ENCODE results near the gene SLC12A4. TPM values are rescaled to one million over a fixed set of nuclear protein-coding genes. Genes with fewer than 3 reads are reported as not detected.
"Not testable (repeated sequence)": the region's sequence is repeated elsewhere in the genome, so short reads cannot be mapped to it uniquely, and the experiment has no call there.

Gene SLC12A4
- total RNA-seq, 2 donors from 2014 or later = 19.5 to 24.3 TPM

DNA sequence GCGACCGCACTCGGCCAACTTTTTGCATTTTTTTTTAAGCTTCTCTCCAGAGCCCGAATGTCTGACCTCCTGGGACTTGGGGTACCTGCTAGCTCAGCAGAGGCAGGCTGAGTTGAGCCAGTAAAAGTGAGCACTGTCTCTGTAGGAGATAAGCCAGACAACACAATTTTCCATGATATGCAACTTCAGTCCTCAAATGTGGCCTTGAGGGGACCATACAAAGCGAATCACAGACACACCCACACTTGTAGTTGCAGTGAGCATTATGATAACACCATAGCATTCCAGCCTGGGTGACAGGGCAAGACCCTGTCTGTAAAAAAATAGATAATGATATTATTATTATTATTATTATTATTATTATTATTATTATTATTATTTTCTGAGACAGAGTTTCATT lies 28.2 kb upstream of the SLC12A4 start:
- Mint-ChIP-seq H3K4me3 (no peak overlapping the region), H3K36me3 (ENCODE audit: low read depth) (no peaks in the 10 kb centered on the region), H3K4me1 (peaks cover 42% of the 10 kb centered on the region), H3K27me3 (no peaks in the 10 kb centered on the region), H3K27ac (peak overlapping the region; percentile 84)
- no peaks in the 10 kb centered on the region for H3K9me3 ChIP-seq (ENCODE audit: control insufficient read depth, low read length, poor library complexity, severe bottlenecking)
- DNase-seq (no peak), ATAC-seq (no peak)

- H3K27ac Mint-ChIP-seq = peak overlapping the region; percentile 84
- peaks cover 37% of the 10 kb centered on the region for H3K4me1 Mint-ChIP-seq
- H3K36me3 Mint-ChIP-seq (ENCODE audit: low read depth) = no peaks in the 10 kb centered on the region
- H3K4me3 Mint-ChIP-seq = peak overlapping the region; percentile 36
- no peak for ATAC-seq
- H3K27me3 Mint-ChIP-seq = no peaks in the 10 kb centered on the region
- DNase-seq = no peak
- H3K9me3 ChIP-seq (ENCODE audit: control insufficient read depth, low read length, poor library complexity, severe bottlenecking) = no peaks in the 10 kb centered on the region
Measured at GRCh38 chr16:67995423-67995822, 27.0 kb upstream of the SLC12A4 start.

DNA sequence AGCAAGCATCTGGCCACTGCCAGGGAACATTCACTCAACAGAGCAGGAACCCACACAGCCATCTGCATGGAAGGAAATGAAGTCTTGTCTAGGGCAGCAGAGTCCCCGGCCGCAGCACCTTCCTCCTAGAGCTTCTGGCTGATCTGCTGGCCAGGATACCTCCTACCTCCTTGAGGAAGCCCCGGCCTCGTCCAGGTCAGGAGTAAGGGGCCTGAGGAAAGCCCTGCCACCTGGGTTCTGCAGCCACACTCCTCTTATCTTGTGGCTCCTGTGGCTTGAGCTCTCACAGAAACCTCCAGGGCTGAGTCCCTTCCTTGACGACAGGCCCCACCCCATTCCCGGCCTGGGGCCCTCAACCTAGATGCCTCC lies 25.6 kb upstream of the SLC12A4 start:
- Mint-ChIP-seq H3K27ac (peak overlapping the region; percentile 84), H3K4me1 (peaks cover 25% of the 10 kb centered on the region), H3K4me3 (peak overlapping the region; percentile 88)
- not testable (repeated sequence) for DNase-seq; H3K9me3 ChIP-seq (ENCODE audit: control insufficient read depth, low read length, poor library complexity, severe bottlenecking); H3K27me3 Mint-ChIP-seq; H3K36me3 Mint-ChIP-seq (ENCODE audit: low read depth)
- peak; percentile 16 for ATAC-seq

DNA sequence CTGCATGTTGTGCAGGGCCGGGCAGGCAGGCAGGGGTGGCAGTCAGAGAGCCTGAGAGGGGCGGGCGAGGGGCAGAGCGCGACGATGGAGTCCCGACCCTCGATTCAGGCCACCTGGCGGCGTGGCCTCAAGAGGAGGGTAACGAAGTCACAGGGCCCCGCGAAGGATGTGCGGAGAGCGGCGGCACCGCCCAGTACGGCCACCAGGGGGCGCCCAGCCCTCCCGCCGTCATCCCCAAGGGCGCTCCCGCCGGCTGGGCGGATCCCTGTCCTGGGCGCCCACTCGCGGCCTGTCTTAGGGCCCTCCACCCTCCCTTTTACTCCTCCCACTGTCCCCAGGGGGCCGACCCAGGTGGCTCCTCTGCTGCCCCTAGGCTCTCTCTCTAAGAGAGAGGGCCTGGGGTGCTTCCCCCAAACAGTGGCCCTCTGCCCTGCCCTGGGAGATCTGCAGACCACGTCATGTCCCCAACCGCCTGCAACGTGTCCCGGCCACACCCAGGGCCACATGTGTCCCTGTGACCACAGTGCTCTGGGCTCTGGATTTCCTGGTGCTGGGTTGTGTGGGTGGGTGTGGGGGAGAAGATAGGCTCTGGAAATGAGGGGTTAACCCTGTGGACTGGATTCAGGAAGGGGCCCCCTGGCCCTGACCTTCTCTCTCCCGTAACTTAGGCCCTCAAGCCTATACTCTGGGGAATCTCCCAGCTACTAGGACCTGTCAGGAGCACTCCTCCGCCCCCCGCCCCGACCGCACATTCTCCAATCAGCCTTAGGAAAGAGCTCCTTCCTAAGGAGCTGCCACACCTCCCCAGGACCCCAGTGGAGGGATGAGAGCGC lies 25.0 kb upstream of the SLC12A4 start:
- peaks cover 23% of the 10 kb centered on the region for H3K4me1 Mint-ChIP-seq
- DNase-seq (peak; percentile 76 to 82 (median 77)), ATAC-seq (peak; percentile 92)
- H3K4me3 Mint-ChIP-seq = peak overlapping the region; percentile 88
- no peaks in the 10 kb centered on the region for H3K27me3 Mint-ChIP-seq
- H3K27ac Mint-ChIP-seq = peak overlapping the region; percentile 84
- H3K36me3 Mint-ChIP-seq (ENCODE audit: low read depth) = no peaks in the 10 kb centered on the region
- H3K9me3 ChIP-seq (ENCODE audit: control insufficient read depth, low read length, poor library complexity, severe bottlenecking) = no peaks in the 10 kb centered on the region

- no peak for ATAC-seq
- no peak for DNase-seq
- Mint-ChIP-seq H3K4me1 (peaks cover 27% of the 10 kb centered on the region), H3K36me3 (ENCODE audit: low read depth) (no peaks in the 10 kb centered on the region), H3K27me3 (no peaks in the 10 kb centered on the region), H3K4me3 (peak overlapping the region; percentile 88), H3K27ac (peak overlapping the region; percentile 84)
- H3K9me3 ChIP-seq (ENCODE audit: control insufficient read depth, low read length, poor library complexity, severe bottlenecking) = no peaks in the 10 kb centered on the region
Measured at GRCh38 chr16:67992661-67993206, 24.3 kb upstream of the SLC12A4 start.

DNA sequence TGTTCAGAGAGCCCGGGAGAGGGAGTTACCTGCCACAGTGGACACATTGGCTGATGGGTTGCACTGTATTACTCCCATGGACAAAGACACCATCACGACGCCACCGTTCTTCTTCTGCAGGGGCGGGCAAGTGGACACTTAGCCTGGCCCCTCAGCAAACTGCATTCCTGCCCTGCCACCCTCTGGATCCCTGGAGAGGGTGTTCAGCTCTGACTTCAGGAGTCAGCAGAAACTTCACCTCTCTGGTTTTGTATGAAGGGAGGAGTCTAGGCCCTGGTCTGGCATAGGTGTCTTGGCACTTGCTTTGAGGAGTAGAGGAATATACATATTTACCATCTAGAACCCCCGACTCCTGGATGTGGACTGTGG lies 21.6 kb upstream of the SLC12A4 start:
- no peak for DNase-seq
- Mint-ChIP-seq H3K27ac (no peak overlapping the region), H3K36me3 (ENCODE audit: low read depth) (no peaks in the 10 kb centered on the region), H3K4me3 (no peak overlapping the region), H3K4me1 (peaks cover 22% of the 10 kb centered on the region), H3K27me3 (no peaks in the 10 kb centered on the region)
- ATAC-seq = no peak
- no peaks in the 10 kb centered on the region for H3K9me3 ChIP-seq (ENCODE audit: control insufficient read depth, low read length, poor library complexity, severe bottlenecking)

GRCh38 chr16:67989322-67990017 lies 21.0 kb upstream of the SLC12A4 start:
- Mint-ChIP-seq H3K4me1 (peaks cover 21% of the 10 kb centered on the region), H3K36me3 (ENCODE audit: low read depth) (no peaks in the 10 kb centered on the region), H3K4me3 (no peak overlapping the region), H3K27ac (peak overlapping the region; percentile 88), H3K27me3 (no peaks in the 10 kb centered on the region)
- DNase-seq (no peak), ATAC-seq (no peak)
- no peaks in the 10 kb centered on the region for H3K9me3 ChIP-seq (ENCODE audit: control insufficient read depth, low read length, poor library complexity, severe bottlenecking)

DNA sequence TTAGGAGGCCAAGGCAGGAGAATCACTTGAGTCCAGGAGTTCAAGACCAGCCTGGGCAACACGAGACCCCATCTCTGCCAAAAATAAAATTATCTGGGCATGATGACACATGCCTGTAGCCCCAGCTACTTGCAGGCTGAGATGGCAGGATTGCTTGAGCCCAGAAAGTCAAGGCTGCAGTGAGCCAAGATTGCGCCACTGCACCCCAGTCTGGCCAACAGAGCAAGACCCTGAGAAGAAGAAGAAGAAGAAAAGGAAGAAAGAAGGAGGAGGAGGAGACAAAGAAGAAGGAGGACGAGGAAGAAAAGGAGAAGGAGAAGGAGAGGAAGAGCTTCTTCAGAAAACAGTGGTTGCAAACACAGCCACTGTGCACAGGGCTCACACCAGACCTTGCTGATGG lies 20.2 kb upstream of the SLC12A4 start:
- Mint-ChIP-seq H3K27ac (peak overlapping the region; percentile 88), H3K4me3 (no peak overlapping the region), H3K4me1 (peaks cover 22% of the 10 kb centered on the region), H3K36me3 (ENCODE audit: low read depth) (no peaks in the 10 kb centered on the region), H3K27me3 (no peaks in the 10 kb centered on the region)
- no peak for DNase-seq
- H3K9me3 ChIP-seq (ENCODE audit: control insufficient read depth, low read length, poor library complexity, severe bottlenecking) = no peaks in the 10 kb centered on the region
- no peak for ATAC-seq

- no peak for DNase-seq
- no peaks in the 10 kb centered on the region for H3K9me3 ChIP-seq (ENCODE audit: control insufficient read depth, low read length, poor library complexity, severe bottlenecking)
- ATAC-seq = no peak
- Mint-ChIP-seq H3K4me3 (no peak overlapping the region), H3K27ac (peak overlapping the region; percentile 88), H3K27me3 (no peaks in the 10 kb centered on the region), H3K36me3 (ENCODE audit: low read depth) (no peaks in the 10 kb centered on the region), H3K4me1 (peaks cover 25% of the 10 kb centered on the region)
Measured at GRCh38 chr16:67987460-67988160, 19.2 kb upstream of the SLC12A4 start.

DNA sequence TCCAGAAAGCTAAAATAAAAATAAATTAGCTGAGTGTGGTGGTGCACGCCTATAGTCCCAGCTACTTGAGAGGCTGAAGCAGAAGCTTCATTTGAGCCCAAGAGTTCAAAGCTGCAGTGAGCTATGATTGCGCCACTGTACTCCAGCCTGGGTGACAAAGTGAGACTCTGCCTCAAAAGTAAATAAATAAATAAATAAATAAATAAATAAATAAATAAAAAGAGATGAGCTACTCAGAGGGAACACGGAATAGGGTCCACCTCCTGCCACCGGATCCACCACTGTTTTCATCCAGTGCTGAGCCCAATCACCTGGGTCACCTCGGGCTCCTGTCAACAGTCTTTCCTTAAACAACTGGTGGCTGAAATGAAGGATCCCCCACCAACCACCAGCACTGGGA lies 18.5 kb upstream of the SLC12A4 start:
- Mint-ChIP-seq H3K27ac (no peak overlapping the region), H3K4me1 (peaks cover 22% of the 10 kb centered on the region), H3K36me3 (ENCODE audit: low read depth) (no peaks in the 10 kb centered on the region), H3K4me3 (no peak overlapping the region), H3K27me3 (no peaks in the 10 kb centered on the region)
- no peaks in the 10 kb centered on the region for H3K9me3 ChIP-seq (ENCODE audit: control insufficient read depth, low read length, poor library complexity, severe bottlenecking)
- ATAC-seq (no peak), DNase-seq (no peak)

DNA sequence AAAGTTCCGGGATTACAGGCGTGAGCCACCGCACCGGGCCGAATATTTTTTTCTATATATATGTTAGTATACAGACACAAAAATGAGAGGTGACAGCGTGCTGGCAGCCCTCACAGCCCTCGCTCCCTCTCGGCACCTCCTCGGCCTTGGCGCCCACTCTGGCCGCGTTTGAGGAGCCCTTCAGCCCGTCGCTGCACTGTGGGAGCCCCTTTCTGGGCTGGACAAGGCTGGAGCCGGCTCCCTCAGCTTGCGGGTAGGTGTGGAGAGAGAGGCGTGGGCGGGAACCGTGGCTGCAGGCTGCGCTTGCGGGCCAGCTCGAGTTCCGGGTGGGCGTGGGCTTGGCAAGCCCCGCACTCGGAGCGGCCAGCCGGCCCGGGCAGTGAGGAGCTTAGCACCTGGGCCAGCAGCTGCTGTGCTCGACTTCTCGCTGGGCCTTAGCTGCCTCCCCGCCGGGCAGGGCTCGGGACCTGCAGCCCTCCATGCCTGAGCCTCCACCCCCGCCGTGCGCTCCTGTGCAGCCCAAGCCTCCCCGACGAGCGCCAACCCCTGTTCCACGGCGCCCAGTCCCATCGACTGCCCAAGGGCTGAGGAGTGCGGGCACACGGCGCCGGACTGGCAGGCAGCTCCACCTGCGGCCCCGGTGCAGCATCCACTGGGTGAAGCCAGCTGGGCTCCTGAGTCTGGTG lies 13.7 kb upstream of the SLC12A4 start:
- no peak overlapping the region for H3K27ac Mint-ChIP-seq

DNA sequence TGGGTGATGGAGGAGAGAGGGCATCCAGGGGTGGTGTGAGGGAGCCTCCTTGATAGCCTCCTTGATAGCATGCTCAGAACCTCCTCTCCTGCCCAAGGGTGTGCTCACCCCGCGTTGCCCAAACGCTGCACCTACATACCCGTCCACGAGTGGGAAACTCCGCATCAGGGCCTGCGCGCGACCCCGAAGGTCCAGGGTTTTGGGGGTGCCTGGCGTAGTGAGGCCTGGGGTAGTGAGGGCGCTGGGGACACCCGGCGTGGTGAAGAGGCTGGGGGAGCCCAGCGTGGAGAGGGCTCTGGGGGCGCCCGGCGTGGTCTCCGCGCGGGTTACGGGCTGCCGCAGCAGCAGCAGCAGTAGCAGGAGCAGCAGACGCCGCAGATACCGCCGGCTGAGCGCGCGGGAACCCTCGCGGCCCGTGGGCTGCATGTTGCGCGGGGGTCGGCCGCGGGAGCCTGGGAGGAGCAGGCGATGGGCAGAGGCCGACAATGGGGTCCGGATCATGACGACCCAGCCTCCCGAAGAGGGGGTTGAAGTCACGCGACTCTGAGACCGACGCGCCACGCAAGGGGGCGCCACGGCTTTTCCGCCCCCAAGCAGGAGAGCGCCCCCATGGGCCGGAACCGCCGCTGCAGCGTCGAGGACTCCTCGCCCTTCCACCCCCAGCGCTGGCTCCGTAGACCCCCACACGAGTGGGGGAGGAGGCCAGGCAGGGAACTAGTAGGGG lies 11.7 kb upstream of the SLC12A4 start, which contains the start of gene DPEP3:
DPEP3 (minus strand) TSS at position 545 of the 724 bp plus-strand sequence; CDS start at position 426, 119 bp downstream.
- no peaks in the 10 kb centered on the region for H3K27me3 Mint-ChIP-seq
- no peak for ATAC-seq
- H3K9me3 ChIP-seq (ENCODE audit: control insufficient read depth, low read length, poor library complexity, severe bottlenecking) = no peaks in the 10 kb centered on the region
- no peak within 1 kb of the TSS for H3K4me3 Mint-ChIP-seq
- H3K36me3 Mint-ChIP-seq (ENCODE audit: low read depth) = no peaks in the 10 kb centered on the region
- H3K27ac Mint-ChIP-seq = no peak within 1 kb of the TSS
- DNase-seq = no peak
- peaks cover 11% of the 10 kb centered on the region for H3K4me1 Mint-ChIP-seq

More for the DNA sequence above, 13.7 kb upstream of the SLC12A4 start:
- ATAC-seq (no peak), DNase-seq (no peak)
- peaks cover 11% of the 10 kb centered on the region for H3K4me1 Mint-ChIP-seq
- no peaks in the 10 kb centered on the region for H3K9me3 ChIP-seq (ENCODE audit: control insufficient read depth, low read length, poor library complexity, severe bottlenecking)
- H3K27me3 Mint-ChIP-seq = no peaks in the 10 kb centered on the region
- H3K4me3 Mint-ChIP-seq = no peak overlapping the region
- H3K36me3 Mint-ChIP-seq (ENCODE audit: low read depth) = no peaks in the 10 kb centered on the region

Data from T-helper 17 cell (primary cell).